ENCODE data around the gene OR12D3.
"Not testable (repeated sequence)": the region's sequence is repeated elsewhere in the genome, so short reads cannot be mapped to it uniquely, and the experiment has no call there.

OR12D3 gene

GRCh38 chr6:29354980-29355379, 20.1 kb downstream of the OR12D3 start:
- no peak for DNase-seq
- TF ChIP-seq CTCF (IDR thresholded peaks at IDR 0.05; ENCODE audit: low read depth, low read length), result no peak
- H3K9me3 ChIP-seq (ENCODE audit: severe bottlenecking), result peaks cover 2% of the 10 kb centered on the region
- H3K4me3 ChIP-seq (ENCODE audit: low read depth, low read length), result no peak overlapping the region
- no peak overlapping the region for H3K27ac ChIP-seq
- peaks cover 92% of the 10 kb centered on the region for H3K27me3 ChIP-seq (ENCODE audit: insufficient read depth, low read depth, severe bottlenecking)
- H3K36me3 ChIP-seq, result no peaks in the 10 kb centered on the region

- H3K27ac ChIP-seq; DNase-seq; H3K4me3 ChIP-seq (ENCODE audit: low read depth, low read length); H3K9me3 ChIP-seq (ENCODE audit: severe bottlenecking); H3K36me3 ChIP-seq: not testable (repeated sequence)
- H3K27me3 ChIP-seq (ENCODE audit: insufficient read depth, low read depth, severe bottlenecking), result peaks cover 91% of the 10 kb centered on the region
Observed at GRCh38 chr6:29349348-29349747, 25.7 kb downstream of the OR12D3 start.

GRCh38 chr6:29345380-29345779, 29.7 kb downstream of the OR12D3 start:
- no peak for DNase-seq

GRCh38 chr6:29336269-29336668, 38.8 kb downstream of the OR12D3 start:
- peaks cover 83% of the 10 kb centered on the region for H3K27me3 ChIP-seq (ENCODE audit: insufficient read depth, low read depth, severe bottlenecking)
- no peak for TF ChIP-seq CTCF (IDR thresholded peaks at IDR 0.05; ENCODE audit: low read depth, low read length)
- H3K27ac ChIP-seq, result no peak overlapping the region
- no peaks in the 10 kb centered on the region for H3K36me3 ChIP-seq
- peaks cover 5% of the 10 kb centered on the region for H3K9me3 ChIP-seq (ENCODE audit: severe bottlenecking)
- no peak overlapping the region for H3K4me3 ChIP-seq (ENCODE audit: low read depth, low read length)
- DNase-seq, result no peak

More at GRCh38 chr6:29345380-29345779, 29.7 kb downstream of the OR12D3 start:
- no peaks in the 10 kb centered on the region for H3K36me3 ChIP-seq
- no peak overlapping the region for H3K4me3 ChIP-seq (ENCODE audit: low read depth, low read length)
- peaks cover 3% of the 10 kb centered on the region for H3K9me3 ChIP-seq (ENCODE audit: severe bottlenecking)
- H3K27me3 ChIP-seq (ENCODE audit: insufficient read depth, low read depth, severe bottlenecking), result peaks cover 78% of the 10 kb centered on the region
- no peak for TF ChIP-seq CTCF (IDR thresholded peaks at IDR 0.05; ENCODE audit: low read depth, low read length)
- no peak overlapping the region for H3K27ac ChIP-seq

- DNase-seq, result no peak
- peaks cover 81% of the 10 kb centered on the region for H3K27me3 ChIP-seq (ENCODE audit: insufficient read depth, low read depth, severe bottlenecking)
- H3K36me3 ChIP-seq, result no peaks in the 10 kb centered on the region
- H3K27ac ChIP-seq, result no peak overlapping the region
- peaks cover 5% of the 10 kb centered on the region for H3K9me3 ChIP-seq (ENCODE audit: severe bottlenecking)
- no peak overlapping the region for H3K4me3 ChIP-seq (ENCODE audit: low read depth, low read length)
- no peak for TF ChIP-seq CTCF (IDR thresholded peaks at IDR 0.05; ENCODE audit: low read depth, low read length)
Observed at GRCh38 chr6:29332676-29333075, 42.4 kb downstream of the OR12D3 start.

- Histone ChIP-seq H3K4me3 (ENCODE audit: low read depth, low read length) (no peak overlapping the region), H3K27me3 (ENCODE audit: insufficient read depth, low read depth, severe bottlenecking) (peaks cover 82% of the 10 kb centered on the region), H3K36me3 (no peaks in the 10 kb centered on the region), H3K9me3 (ENCODE audit: severe bottlenecking) (no peaks in the 10 kb centered on the region), H3K27ac (no peak overlapping the region)
- DNase-seq, result no peak
- TF ChIP-seq CTCF (IDR thresholded peaks at IDR 0.05; ENCODE audit: low read depth, low read length), result no peak
Observed at GRCh38 chr6:29325777-29326176, 49.3 kb downstream of the OR12D3 start.

All from WERI-Rb-1 (cell line).